Lower leg skin (tissue), 3 donors: ENCODE data around the gene XYLT1.

Experiments used
- CTCF ChIP-seq, 3 donors: fragments of 450-650 bp; IDR thresholded peaks; one replicate each; pipeline ENCODE4 v1.5.1; 2016; ENCODE audit warnings: antibody characterized with exemption in 3 of 3, mild to moderate bottlenecking in 3 of 3, moderate library complexity in 2 of 3
- POLR2A ChIP-seq, 2 donors: fragments of 450-650 bp; IDR thresholded peaks; one replicate each; pipeline ENCODE4 v1.6.1; 2016 to 2017; ENCODE audit warnings: antibody characterized with exemption in 2 of 2, mild to moderate bottlenecking in 1 of 2, moderate library complexity in 1 of 2

GRCh38 chr16:17392127-17392856 lies 78.5 kb downstream of the XYLT1 start:
- TF ChIP-seq POLR2A (IDR thresholded peaks at IDR 0.05) (no peak), CTCF (IDR thresholded peaks at IDR 0.05) (no peak)
